HuH-7 (cell line): Measurements from ENCODE around the gene MOCS1.
"Not testable (repeated sequence)": the region's sequence is repeated elsewhere in the genome, so short reads cannot be mapped to it uniquely, and the experiment has no call there.

Experiments
- DNase-seq: peaks from one replicate; pipeline ENCODE4 v3.0.0; 2011; ENCODE audit warnings: low spot score

The MOCS1 gene

DNA sequence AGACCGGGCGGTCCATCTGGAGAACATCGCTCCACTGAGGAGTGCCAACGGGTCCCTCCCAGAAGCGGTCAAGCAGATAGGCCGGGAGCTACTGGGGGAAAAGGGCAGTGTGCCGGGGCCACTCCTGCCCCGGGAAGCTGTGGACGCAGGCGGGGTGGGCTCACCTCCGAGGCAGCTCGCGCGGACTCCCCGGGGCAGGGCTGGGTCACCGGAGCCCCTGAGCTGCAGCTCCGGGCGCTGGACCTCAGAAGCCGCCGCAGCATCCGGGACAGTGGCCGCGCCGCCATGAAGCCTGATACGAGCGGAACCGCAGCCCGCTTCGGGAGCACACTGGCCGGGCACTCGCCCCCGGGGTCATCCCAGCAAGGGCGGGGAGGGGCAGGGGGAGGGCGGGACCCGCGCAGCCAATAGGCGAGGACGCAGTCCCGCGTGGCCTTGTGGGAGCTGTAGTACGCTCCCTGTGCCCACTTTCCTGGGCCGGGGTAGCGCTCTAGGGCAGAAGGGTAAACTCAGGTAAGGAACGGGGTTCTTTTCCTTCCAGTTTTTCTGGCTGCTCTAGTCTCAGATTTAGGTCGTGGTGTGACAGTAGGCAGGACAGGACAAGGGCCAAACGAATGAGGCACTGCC is at the start of gene MOCS1:
Gene MOCS1 (minus strand): TSS at position 332 of the 627 bp plus-strand sequence. CDS start 45 bp downstream, at position 287.
- peak; percentile 79 for DNase-seq

DNA sequence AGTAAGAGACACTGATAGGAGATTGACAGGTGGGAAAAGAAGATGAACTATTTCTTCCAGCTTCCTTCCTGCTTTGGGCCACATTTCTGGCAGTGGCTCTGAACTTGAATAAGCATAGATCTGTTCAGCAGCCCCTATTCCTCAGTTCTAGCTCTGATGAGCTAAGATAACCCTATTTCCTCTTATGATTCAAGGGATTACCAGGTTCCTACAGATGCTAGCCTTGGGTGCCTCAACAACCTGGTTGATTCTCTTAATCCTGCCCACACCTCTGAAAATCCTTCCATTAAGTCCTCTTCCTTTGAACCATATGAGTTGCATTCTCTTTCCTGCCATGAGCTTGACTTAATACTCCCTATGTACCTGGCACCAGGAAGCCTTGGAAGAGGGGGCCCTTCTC is 49.8 kb upstream of the MOCS1 start:
- DNase-seq: no peak

DNA sequence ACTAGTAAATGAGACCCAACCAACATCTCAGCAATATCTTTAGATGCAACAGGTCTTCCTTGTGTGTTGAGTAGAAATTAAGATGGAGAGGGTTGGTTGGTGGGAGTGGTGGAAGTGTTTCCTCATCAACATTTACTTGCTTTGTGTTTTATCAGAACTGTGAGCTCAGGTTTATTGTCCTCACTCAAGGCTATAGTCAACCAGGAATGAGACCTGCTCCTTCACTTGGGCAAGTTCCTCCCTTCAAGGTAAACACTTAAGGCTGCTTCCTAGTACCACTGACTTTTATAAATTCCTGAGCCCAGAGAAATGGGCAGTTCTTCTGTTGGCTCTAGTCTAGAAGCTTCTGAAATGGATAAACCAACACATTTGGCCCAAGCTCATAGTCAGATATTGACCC is 48.9 kb upstream of the MOCS1 start:
- no peak for DNase-seq

DNA sequence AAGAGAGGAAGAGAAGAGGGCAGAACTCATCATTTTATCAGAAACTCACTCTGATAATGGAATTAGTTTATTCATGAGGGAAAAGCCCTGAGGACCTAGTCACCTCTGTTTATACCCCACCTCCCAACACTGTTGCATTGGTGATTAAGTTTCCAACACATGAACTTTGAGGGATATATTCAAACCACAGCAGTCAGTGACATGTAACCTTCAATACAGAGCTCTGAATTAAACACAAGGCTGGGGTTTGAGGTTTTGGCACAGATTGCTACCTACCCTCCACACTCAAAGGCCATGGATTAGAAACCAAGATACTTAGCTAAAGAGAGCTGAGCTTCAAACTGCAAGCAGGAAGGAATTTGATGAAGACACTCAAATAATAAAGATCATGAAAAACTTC is 48.5 kb upstream of the MOCS1 start:
- DNase-seq: no peak

DNA sequence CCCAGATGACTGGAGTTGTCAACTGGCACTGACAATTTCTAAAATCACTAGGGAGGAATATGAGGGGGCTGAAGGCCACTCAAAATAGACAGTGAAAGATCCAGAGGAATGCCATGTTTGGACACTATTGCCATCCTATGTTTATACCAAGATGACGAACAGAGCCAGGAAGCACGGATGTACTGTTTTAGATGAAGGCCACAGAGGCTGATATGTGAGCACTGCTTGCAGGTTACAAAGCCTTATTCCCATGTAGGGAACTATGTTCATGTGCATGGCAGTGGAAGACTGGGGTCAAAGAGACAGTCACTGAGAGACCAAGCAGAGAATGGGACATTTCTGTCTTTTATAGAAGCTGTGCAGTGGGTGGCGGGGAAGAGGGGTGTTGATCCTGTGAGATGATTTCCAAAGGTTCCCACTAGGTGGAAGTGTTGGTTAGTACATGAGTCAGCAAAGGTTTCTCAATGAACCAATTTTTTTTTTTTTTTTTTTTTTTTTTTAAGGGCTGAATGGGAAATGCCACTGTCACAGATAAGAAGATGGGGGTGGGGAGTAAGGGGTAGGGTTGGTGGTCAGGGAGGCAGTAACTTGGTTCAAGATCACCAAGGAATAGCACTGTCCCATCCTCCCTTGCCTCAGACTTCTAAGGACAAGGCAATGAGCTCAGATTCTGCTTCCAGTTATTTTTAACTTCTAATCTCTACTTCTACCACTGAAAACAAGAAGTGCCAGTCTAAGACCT is 46.7 kb upstream of the MOCS1 start:
- peak; percentile 31 for DNase-seq

DNA sequence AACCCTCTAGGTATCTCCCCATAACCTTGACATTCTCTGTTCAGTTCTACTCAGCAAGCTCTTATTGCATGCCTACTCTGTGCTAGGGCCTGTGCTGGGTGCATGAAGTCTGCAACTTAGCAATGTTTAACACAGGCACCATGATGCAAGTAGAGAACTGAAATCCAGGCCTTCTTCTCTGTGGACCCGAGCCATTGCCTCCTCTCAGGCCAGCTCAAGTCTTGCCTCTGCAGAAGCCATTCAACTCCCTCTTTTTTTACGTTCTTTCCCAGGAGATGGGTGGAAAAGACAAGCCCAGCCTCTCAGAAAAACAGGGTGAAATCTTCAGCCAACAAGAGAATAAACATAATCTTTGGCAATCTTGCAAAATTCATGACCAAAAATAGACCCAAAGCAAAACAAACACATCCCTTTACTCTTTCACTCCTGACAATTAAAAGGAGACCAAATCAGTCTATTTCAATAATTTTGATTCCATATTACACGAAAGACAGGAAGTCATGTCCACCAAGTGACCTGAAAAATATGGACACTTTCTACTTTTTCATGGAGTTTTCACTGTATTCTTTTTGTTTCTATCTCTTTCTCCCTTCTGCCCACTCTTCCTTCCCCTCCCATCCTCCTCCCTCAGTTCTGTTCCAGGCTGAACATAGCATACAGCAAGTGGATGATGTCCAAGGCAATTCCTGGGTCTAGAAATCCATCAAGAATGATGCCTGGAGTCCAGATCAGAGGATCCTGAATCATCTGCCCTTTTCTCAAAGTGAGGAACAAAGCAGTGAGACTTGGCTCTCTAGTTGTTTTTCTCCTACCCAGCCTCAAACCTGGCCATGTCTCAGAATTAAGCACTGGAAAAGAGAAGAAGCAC is 45.4 kb upstream of the MOCS1 start:
- DNase-seq: no peak

DNA sequence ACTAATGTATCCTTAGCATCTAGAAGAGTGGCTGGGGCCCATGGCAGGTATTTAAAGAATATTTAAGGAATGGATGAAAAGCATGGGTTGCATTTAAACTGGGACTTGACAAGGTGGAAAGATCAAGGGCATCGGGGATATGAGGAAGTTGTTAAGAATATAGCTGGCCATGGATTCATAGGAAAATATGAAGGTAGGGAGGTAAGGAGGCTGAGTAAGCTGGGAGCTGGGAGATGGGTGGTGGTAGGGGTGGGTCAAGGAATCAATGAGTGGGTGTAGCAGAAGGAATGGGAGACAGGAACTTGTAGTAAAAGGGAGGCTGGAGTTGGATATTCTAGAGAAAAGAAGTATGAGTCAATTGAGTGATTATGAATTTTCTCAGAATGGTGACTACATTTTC is 44.0 kb upstream of the MOCS1 start:
- DNase-seq: no peak

DNA sequence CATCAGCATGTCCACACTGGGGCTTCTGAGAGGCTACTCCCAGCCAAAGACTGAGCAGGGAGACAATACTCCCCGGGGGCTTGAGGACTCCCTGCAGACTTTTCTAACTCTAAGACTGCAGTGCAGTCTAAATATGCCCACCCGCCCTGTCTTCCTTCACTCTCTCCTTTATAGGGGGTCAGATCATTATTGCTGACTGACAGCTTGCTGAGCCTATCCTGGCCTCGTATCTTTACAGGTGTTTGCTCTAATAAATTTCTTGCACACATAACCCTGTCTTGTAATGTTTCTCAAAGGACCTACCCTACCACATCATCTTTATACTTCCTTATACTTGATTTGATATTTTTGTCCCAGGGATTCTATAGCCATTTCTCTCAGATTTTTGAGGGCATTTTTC is 39.4 kb upstream of the MOCS1 start:
- no peak for DNase-seq

DNA sequence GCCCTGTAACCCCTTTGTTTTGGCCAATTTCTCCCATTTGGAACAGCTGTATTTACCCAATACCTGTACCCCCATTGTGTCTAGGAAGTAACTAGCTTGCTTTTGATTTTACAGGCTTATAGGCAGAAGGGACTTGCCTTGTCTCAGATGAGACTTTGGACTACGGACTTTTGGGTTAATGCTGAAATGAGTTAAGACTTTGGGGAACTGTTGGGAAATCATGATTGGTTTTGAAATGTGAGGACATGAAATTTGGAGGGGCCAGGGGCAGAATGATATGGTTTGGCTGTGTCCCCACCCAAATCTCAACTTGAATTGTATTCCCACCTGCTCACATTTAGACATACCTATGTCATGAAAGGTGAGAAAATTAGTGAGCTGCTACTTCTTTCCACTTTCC is 38.5 kb upstream of the MOCS1 start:
- not testable (repeated sequence) for DNase-seq

DNA sequence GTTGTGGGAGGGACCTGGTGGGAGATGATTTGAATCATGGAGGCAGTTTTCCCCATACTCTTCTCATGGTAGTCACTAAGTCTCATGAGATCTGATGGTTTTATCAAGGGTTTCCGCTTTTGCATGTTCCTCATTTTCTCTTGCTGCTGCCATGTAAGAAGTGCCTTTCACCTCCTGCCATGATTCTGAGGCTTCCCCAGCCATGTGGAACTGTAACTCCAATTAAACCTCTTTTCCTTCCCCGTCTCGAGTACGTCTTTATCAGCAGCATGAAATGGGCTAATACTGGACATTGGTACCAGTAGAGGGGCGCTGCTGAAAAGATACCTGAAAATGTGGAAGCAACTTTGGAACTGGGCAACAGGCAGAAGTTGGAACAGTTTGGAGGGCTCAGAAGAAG is 36.9 kb upstream of the MOCS1 start:
- DNase-seq: not testable (repeated sequence)

DNA sequence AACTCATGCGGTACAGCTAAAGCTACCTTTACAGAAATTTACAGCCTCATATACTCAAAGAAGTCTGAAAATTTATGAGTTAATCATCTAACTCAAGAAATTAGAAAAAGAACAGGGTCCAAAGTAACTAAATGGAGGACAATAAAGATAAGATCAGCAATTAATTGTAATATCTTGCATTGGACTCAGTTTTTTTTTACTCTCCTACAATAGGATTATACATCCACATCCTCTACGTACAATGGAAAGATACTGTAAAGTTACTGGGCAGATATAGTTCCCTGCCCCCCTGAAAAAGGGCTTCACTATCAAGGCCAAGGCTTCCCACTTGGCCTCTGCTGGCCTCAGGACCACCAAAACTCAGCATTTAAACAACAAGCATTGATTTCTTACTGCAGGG is 31.5 kb upstream of the MOCS1 start:
- no peak for DNase-seq

DNA sequence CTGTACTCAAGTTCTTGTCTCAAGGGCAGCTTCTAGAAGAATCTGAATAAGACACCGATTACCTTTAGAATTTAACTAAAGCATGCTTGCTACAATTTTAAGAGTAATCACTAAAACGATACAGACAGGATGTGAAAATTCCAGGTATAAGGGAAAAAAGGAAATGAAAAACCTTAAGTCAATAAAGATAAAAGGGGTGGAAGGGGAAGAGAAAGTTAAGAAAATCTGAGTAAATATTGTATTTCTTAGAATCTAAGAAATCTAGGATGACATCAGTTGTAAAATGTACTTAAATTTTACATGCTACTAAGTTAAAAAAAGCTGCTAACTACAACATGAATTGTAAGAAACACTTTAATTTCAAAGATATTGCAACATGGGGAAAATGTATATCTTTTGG is 30.3 kb upstream of the MOCS1 start:
- DNase-seq: no peak

DNA sequence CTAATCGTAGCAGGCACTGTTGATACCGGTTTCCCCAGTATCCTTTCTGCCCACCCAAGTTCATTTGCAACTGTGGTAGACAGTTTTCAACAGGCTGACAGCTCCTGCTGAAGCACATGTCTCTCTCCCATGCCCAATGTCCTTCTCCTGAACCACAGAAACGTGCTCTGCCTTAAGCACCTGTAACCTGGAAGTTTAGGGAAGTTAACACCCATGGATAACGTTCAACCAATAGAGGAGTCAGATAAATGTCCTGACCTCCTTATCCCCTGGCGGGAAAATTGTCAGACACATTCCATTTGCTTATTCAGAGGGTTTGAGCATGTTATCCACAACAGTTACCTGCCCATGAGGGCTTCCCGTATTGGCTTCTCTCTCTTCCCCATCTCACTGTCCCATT is 29.8 kb upstream of the MOCS1 start:
- no peak for DNase-seq

DNA sequence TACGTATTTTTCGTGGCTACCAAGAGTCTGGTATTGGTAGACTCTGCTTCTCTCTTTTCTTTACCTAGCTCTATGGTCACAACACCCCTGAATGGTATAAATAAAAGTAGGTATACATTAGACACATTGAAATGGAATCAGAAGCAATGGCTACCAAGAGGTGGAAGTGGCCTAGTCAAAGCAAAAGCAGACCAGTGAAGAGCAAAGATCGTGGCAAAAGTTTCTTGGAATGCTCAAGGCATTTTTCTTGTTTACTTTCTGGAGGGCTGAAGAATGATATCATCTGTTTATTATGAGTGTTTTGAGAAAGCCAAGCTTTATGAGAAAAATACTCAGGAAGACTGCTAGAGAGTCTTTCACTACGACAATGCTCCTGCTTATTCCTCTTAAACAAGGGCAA is 28.6 kb upstream of the MOCS1 start:
- DNase-seq: no peak

DNA sequence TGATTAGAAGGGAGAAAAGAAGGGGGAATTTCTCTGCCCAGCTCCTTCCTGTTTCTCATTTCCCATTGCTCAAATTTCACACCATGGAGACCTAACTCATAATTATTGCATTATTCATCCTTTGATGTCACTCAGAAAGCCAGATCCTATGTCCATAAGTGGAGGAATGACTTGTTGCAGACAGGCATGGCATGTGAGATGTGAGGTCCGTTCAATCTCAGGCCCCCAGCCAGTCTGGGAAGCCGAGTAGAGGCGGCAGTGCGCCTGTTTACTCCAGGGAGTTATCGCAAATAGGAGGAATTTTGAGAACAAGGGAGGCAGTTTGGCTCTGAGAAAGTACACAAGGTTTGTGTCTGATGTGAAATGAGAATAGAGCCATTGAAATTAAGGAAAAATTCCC is 26.9 kb upstream of the MOCS1 start:
- no peak for DNase-seq

DNA sequence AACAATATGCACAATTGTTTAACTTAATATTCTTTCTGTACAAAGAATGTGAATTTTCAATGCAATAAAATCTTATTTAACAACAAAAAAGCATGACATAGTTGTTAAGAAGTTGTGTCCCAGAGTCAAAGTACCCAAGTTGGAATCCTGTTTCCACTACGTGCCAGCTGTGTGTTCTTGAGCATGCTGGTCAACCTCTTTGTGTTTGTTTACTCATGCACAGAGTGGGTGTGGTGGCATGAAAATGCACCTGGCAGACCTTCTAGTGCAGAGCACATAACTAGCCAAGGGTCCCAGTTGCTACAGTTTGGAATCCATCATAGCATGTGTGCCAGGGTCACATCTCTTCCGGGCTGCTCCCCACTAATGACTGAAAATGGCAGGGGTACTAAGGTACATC is 24.7 kb upstream of the MOCS1 start:
- DNase-seq: no peak

DNA sequence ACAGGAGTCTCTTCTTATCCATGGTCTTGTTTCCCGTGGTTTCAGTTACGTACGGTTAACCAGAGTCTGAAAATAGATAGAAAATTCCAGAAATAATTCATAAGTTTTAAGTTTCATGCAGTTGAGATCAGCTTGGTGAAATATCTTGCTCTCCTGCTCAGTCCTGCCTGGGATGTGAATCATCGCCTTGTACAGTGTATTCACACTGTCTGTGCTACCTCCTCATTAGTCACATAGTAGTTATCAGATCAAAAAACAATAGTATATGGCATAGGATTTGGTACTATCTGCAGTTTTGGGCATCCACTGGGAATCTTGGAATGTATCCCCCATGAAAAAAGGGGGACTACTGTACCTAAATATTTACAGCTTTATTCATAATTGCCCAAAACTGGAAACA is 22.7 kb upstream of the MOCS1 start:
- DNase-seq: no peak

DNA sequence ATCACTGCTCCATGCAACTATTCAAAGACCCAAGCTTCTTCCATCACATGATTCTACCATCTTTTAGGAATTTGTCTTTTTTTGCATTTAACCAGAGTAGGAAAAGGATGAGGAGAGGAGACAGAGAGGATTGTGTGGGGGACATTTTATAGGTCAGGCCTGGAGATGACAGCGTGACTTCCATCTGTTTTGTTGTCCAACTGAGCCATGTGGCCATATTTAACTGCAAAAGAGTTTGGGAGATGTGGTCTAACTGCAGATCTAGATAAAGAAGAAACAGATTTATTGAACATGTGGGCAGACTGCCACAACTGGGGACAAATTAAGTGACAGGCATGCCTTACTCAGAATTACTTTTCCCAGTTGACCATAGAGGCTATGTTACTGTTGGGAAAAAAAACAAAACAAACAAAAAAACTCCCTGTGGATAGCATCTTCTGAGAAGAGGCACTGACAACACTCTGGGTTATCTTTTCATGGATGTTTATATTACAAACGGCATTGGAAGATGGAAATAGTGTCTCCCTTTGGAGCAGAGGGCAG is 18.9 kb upstream of the MOCS1 start:
- no peak for DNase-seq

DNA sequence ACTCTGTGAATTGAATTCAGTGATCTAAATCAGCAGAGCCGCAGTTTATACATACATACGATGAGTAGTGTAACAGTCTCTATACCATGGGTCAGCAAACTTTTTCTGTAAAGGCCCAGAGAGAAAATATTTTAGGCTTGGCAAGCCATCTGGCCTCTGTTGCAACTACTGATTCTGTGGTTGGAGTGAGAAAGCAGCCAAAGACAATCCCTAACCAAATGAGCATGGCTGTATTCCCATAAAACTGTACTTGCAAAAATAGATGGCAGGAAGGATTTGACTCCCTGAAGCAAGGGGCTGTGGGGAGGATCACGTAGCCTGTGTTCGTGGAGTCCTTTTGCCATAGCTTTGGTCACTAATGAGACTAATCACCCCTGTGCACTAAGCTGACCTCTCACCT is 17.9 kb upstream of the MOCS1 start:
- DNase-seq: no peak

DNA sequence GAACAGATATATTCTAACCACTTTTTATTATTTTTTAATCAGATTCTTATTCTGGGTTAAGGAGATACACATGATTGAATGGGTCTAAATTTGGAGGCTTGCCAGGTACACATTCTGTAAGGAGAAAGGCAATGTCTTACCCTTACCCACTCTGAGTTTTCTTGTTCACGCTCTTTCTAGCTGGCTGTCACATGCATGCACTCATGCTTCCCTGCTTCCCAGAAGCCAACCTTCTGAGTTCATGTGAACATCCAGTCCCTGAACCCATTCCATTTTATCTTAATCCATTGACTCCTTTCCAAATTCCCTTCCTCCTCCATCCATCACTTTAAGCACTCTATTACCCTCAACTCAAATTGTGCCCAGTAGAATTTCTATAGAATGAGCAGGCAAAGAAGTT is 17.5 kb upstream of the MOCS1 start:
- no peak for DNase-seq

DNA sequence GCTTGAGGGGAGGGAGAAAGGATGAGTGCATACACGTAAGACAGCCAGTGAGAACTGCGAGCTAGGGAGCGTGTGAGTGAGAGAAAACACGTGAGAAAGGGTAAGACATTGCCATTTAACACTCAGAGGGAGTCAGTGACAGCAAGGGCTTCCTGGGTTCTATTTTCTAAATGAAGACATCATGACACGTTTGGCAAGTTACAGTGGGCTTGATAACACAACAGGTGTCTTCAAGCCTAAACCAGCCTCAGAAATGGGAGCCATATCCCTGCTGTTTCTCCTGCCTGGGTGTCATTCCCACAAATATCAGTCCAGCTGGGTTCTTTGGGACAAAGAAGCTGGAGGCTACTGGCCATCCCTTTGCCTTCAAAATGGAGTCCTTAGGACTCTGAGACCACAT is 16.9 kb upstream of the MOCS1 start:
- no peak for DNase-seq

DNA sequence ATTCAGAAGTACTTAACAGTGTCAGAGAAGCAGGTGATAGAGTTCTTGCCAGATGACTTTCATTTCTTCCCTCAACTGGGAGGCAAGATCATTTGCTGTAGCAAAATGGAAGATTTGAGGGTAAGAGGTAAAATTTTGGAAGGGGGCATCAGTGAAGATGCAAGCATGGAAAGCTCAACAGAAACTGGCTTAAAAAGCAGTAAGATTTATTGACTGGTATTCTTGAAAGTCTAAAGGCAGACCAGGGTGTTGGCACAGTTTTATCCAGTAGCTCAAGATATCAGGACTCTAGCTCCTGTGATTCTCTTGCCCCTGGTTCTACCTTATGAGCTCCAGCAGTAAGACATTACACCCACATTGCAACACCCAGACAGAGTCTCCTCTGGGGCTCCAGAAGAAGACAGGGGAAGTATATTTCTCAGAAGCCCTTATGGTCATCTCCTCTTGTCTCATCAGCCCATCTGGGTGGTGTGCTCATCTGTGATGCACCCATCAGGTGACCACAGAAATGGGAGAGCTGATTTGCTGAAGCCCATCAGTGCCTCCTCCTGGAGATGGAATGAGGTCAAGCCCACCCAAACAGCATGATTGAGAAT is 16.0 kb upstream of the MOCS1 start:
- DNase-seq: no peak
